ENCODE results near the gene HCK.

GRCh38 chr20:32130352-32130751, 78.3 kb downstream of the HCK start:
- no peak for TF ChIP-seq EZH2 (IDR thresholded peaks at IDR 0.05; ENCODE audit: low read length, missing control alignments)
- TF ChIP-seq CTCF (conservative IDR thresholded peaks at IDR 0.05 in 1 of 2, IDR thresholded peaks at IDR 0.05 in 1 of 2; ENCODE audit: low read depth in 1 of 2, low read length in 2 of 2) = no peak
